NCI-H1048 (cell line): ENCODE measurements around the gene FHL5.
"Not testable (repeated sequence)": the region's sequence is repeated elsewhere in the genome, so short reads cannot be mapped to it uniquely, and the experiment has no call there.

Experiments
- DNase-seq: peaks from one replicate; lab custom pipeline; 2025; lab: John Stamatoyannopoulos, UW

The FHL5 gene

DNA sequence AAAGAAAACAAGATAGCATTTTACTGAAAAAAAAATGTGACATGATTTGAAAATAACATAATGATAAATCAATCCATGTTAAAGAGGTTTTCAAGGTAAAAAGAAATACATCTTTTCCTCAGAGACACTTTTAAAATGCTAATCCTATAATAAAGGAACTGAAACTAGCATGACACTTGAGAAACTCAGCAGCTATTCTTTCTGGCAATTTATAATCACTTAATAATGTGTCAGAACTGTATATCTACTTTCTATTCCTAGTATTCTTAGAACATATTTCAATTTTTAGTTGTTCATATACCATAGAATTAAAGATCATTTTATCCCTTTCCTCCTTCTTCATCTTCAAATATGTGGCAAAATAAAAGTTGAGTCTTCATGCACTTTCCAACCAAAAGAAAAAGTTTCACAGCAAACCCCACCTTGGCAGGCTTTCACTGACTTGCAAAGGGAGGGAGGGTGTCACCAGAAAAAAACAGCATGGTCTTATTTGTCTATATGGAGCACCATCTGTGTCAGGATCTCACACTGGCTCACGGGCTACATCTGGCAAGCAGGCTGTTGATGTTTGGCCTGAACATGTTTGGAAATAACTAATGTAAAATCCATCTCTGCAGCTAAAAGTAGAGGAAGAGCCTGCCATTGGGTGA, 48.5 kb downstream of the FHL5 start:
- DNase-seq = no peak

DNA sequence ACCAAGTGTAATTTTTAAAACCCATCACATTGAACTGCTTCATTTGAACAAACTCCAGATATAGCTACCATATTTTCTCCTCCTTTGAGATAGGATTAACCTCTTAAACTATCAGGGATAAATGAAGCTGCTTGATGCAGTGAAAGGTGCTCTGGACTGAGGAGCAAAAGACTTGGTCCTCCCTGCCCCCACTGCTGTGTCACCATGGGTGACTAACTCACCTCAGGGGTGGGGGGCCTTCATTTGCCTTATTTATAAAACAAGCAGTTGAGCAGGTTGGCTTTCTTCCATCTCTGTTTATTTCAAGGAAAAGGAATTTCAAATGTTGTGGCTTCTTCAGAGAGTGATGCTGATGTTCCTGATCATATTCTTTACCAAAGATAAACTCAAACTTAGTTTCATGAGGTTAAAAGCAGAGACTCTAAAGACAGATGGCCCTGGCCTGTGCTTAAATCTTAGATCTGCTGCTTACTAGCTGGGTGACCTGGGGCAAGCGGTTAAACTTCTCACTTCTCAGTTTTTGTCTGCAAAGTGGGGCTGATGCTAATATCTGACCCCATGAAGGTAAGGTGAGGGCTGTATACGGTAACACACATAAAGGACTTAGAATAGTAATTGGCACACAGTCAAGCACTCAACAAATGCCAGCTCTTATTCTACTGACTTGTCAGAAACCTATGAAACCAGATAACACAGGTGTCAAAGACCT, 50.5 kb downstream of the FHL5 start:
- DNase-seq = no peak

DNA sequence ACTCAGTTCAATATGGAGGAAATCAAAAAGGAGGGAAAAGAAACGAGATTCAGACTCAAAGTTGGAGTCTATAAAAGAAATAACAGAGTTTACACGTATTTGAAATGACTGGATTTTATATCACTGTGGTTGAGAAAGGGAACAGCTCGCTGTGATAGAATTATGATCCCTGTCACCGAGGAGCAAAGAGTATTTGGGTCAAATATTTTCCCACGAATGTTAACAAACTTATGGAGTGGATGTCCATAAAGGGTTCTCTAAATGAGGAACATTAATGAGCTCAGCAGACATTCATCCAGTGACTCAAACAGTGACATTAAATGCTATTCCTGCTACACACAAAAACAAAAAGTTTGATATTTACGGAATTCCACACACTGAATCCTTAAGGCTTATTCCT, 57.9 kb downstream of the FHL5 start:
- DNase-seq = no peak

DNA sequence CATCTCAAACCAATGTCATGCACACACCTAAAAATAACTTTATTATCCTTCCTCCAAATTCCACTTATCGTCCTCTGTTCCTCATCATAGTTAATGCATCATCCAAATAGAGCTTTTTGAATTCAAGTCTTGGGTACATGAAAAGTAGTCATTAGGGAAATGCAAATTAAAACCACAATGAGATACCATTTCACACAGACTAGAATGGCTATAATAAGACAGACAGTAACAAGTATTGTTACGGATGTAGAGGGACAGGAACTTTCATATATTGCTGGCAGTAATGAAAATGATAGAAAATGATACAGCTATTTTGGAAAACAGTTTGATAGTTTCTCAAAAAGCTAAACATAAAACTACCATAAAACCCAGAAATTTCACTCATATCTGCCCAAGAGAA, 59.1 kb downstream of the FHL5 start:
- no peak for DNase-seq

DNA sequence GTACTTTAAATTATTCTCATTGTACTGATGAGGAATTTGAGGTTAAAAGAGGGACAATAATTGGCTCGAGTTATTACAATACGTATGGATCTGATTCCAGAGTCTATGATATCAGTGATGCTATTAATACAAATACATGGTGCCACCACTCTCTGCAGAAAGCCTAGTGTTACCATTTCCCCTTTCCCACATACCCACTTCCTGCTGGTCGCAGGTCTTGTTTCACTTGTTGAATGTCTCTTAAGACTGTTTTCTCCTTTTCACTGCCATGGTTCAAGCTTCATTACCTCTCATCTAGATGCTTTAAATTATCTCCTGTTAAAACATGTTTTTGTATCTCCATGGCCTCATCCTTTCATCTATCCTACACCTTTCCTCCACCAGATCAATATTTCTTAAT, 62.0 kb downstream of the FHL5 start:
- no peak for DNase-seq

DNA sequence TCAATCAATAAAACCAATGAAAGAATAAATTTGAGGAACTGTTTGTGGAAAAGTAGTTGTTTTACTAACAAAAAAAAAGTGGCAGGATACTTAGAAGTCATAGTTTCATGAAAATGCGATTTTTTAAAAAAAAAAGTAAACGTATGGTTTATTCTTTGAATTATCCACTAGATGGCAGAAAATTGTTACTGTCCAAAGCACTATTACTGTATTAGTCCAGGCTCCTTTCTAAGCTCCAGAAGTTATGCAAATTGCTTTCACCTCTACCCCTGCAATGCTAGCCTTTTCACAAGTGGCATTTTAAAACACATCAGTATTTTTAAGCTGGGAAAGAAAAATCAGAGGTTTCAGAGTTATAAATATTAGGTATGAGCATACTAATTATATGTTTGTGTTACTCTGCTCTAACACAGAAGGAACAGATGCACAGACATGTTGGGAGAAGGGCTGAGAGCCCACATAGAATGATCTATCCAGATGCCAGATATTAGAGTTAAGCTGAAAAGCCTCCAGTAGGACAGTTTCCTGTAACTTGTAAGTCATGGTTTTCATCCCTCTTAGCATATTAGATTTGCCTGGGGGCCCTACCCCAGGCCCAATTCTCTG, 63.9 kb downstream of the FHL5 start:
- no peak for DNase-seq

DNA sequence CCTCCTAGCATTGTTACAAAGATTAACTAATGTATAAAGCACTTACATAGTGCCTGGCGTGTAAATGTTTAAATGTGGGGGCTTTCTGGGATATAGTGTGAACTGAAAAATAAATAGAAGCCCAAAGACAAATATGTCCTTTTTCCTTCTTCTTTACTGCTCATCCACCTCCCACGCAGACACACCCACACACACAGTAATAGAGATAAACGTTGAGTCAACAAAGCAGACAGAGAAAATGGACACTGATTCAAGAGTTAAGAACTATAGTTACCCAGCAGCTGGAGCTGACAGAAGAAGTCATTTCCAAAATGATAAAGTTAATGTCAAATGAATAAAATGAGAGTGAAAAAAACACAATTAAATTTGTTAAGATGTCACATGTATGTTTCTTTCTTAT, 68.3 kb downstream of the FHL5 start:
- DNase-seq = no peak

DNA sequence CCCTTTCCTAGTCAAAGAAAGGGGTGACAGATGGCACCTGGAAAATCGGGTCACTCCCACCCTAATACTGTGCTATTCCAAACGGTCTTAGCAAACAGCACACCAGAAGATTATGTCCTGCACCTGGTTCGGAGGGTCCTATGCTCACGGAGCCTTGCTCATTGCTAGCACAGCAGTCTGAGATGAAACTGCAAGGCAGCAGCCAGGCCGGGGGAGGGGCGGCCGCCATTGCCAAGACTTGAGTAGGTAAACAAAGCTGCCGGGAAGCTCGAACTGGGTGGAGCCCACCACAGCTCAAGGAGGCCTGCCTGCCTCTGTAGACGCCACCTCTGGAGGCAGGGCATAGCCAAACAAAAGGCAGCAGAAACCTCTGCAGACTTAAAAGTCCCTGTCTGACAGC, 75.1 kb downstream of the FHL5 start:
- DNase-seq = not testable (repeated sequence)

DNA sequence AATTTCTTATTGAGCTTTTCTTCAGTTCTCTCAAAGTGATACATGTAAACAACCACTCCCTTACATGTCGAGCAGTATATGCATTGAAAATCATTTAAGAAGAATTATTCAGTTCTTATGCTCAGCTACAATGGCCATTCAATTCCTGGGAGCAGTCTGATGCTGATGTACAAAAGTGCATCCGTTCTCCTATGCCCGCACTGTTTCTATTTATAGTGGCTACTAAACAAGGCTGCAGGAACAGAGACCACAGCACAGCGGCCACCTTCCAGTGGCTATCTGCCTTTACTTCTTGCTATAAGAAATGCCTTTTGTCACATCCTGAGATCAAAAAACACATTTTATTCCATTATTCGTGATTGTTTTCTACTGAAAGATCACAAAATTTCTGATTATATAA, 82.2 kb downstream of the FHL5 start:
- DNase-seq = no peak

DNA sequence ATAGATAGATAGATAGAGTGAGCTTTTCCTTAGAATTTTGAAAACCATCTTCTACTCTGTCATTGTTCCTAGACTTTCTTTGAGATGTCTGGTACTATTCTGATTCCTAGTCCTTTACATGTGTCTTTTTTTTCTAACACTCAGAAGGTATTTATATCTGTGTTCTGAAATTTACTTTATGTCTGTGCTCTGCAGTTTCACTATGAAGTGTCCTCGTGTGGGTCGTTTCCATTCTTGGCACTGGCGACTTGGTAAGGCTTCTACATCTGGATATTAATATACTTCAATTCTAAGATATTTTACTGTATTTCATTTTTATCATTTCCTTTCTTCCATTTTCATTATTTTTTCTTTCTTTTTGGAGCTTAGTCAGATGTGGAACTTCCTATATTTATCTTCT, 87.0 kb downstream of the FHL5 start:
- no peak for DNase-seq

DNA sequence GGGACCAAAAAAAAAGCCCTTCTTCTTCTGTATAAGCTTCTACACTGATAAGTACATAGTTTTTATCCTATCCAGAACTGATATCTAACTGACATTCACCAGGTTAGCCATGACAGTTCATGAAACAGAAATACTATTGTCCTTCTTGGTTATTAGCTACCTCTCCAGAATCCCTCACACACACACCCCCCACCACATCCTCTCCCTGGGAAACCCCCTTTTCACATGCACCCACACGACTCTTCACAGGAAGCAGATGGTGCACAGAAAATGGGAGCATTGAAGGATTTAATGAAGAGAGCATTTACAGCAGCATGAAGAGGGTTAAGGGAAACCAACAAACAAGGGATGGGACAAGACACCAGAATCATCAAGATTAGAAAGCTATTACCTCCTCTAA, 88.9 kb downstream of the FHL5 start:
- DNase-seq = no peak

DNA sequence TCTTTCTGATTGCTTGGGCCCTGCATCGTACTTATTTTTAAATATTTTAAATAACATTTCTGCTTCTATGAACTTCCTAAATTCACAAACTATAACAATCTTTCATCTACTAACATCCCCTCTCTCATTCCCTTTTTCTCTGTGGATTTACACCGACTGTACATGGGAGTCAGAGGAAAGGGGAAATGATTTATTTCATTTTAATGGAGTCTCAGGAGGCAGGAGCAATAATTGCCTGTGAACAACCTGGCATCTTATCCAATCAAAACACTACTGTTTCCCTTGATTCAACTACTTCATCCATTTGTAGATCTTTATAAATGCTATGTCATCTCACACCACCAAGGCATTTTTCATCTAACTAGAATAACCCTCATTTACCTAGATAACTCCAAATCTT, 89.6 kb downstream of the FHL5 start:
- no peak for DNase-seq

DNA sequence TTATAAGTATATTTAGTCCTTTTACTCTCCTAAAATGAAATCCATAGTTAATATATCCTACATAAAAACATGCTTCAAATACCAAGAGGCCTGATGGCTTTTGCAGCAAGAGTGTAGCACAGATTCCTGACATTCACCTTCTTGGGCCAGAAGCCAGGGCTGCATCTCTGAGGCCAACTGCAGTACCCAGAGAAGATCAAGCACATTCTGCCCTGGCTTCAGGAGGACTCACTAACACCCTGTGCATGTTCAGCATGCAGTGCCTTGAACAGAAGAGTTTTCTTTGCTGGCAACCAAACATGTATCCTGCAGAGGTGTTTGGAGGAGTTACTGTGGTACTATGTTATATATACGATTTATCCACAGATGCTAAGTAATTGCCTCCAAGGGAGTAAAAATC, 90.3 kb downstream of the FHL5 start:
- no peak for DNase-seq

DNA sequence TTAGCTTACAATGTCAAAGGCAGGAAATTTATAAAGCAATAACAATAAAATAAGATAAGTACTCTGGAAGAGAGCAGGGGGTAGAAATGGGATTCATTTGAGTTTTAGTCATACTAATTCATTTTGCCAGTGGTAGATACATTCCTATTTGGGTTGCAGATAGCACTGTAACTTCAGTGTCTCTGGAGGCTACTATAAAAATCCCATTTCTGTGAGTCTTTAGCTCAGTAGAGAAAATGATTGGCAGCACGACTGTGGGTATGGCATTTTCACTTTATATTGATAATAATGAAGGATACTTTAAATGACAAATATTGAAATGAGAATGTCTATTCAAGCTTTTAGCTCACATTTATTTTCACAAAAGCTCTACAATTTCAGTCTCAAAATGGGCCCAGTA, 93.6 kb downstream of the FHL5 start:
- DNase-seq = no peak

DNA sequence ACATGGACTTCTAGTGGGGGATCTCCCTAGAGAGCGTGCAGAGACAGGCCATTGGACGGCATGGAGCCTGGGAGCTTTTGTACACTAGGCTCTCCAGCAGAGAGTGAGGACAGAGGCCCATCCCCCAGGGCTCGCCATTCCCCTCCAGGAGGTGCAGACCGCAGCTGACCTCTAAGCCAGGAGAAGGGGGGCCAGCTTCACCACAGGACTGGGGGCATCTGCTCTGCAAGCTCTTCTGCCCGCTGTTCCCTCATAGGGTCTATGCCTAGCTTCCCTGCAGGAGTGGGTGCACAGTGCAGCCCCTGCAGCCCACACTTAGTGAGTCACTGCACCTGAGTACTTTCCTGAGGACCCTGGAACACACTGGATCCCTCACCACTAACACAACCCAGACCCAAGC, 94.4 kb downstream of the FHL5 start:
- DNase-seq = no peak

DNA sequence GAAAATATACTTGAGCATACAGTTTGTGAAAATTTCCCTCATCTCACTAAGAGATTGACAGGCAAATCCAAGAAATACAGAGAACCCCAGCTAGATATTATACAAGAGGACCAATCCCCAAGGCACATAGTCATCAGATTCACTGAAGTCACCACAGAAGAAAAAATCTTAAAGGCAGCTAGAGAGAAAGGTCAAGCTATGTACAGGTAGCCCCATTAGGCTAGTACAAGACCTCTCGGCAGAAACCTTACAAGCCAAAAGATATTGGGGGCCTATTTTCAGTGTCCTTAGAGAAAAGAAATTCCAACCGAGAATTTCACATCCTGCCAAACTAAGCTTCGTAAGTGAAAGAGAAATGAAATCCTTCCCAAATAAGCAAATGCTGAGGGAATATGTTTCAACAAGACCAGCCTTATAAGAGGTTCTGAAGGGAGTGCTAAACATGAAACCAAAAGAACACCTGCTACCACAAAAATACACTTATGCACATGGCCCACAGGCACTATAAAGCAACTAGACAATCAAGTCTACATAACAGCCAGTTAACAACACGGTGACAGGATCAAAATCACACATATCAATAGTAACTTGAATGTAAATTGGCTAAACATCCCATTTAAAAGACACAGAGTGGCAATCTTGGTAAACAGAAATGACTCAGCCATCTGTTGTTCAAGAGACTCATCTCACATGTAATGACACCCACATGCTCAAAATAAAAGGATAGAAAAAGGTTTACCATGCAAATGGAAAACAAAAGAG, 96.3 kb downstream of the FHL5 start:
- no peak for DNase-seq
